Neural cell (in vitro differentiated cells): ENCODE data around the gene SPIN2B.

Source experiments
- CTCF ChIP-seq: fragments of 450-650 bp; IDR thresholded peaks from 2 replicates; pipeline ENCODE4 v1.5.1; 2014; ENCODE audit warnings: antibody characterized with exemption, mild to moderate bottlenecking, moderate library complexity; ENCODE audit not compliant: poor library complexity, severe bottlenecking
- EP300 ChIP-seq: fragments of 450-650 bp; conservative IDR thresholded peaks from 2 replicates; pipeline ENCODE4 v1.6.1; 2014; ENCODE audit warnings: antibody characterized with exemption, mild to moderate bottlenecking, moderate library complexity; ENCODE audit not compliant: poor library complexity, severe bottlenecking
- EZH2 ChIP-seq: fragments of 200-600, 300-800 bp; shearing (Covaris generic), sonication (generic); IDR thresholded peaks from 2 replicates; pipeline ENCODE4 v1.6.1; 2014; ENCODE audit warnings: antibody characterized with exemption, low read length, borderline replicate concordance, mild to moderate bottlenecking; ENCODE audit not compliant: insufficient read depth, poor library complexity, severe bottlenecking
- POLR2AphosphoS5 ChIP-seq: IDR thresholded peaks from 2 replicates; pipeline ENCODE4 v1.6.1; 2012
- REST ChIP-seq: IDR thresholded peaks from 2 replicates; pipeline ENCODE4 v1.6.1; 2012; ENCODE audit warnings: borderline replicate concordance
- TAF1 ChIP-seq: IDR thresholded peaks from 2 replicates; pipeline ENCODE4 v1.6.1; 2012; ENCODE audit warnings: low read depth

GRCh38 chrX:57133706-57134105 is 12.4 kb upstream of the SPIN2B start:
- TF ChIP-seq CTCF (no peak), TAF1 (no peak), EP300 (no peak), EZH2 (no peak), POLR2AphosphoS5 (no peak), REST (no peak)
